BLaER1 (cell line): Measurements from ENCODE around the gene RPS8.

Experiments
- H3K27ac ChIP-seq: shearing (Covaris generic); formaldehyde crosslinking; 2 replicates; pipeline ENCODE4 v1.8.1; 2022
- H3K27me3 ChIP-seq: shearing (Covaris generic); formaldehyde crosslinking; 2 replicates; pipeline ENCODE4 v1.8.1; 2022
- H3K36me3 ChIP-seq: shearing (Covaris generic); formaldehyde crosslinking; 2 replicates; pipeline ENCODE4 v1.8.1; 2022
- H3K4me1 ChIP-seq: shearing (Covaris generic); formaldehyde crosslinking; 2 replicates; pipeline ENCODE4 v1.8.1; 2022
- H3K4me2 ChIP-seq: shearing (Covaris generic); formaldehyde crosslinking; 2 replicates; pipeline ENCODE4 v1.8.1; 2022
- H3K4me3 ChIP-seq: shearing (Covaris generic); formaldehyde crosslinking; 2 replicates; pipeline ENCODE4 v1.8.1; 2022
- H3K9ac ChIP-seq: shearing (Covaris generic); formaldehyde crosslinking; 2 replicates; pipeline ENCODE4 v1.8.1; 2022
- H3K9me3 ChIP-seq: shearing (Covaris generic); formaldehyde crosslinking; 2 replicates; pipeline ENCODE4 v1.8.1; 2022
- H4K20me1 ChIP-seq: shearing (Covaris generic); formaldehyde crosslinking; 2 replicates; pipeline ENCODE4 v1.8.1; 2022
- Cebpa-rat ChIP-seq: shearing (Covaris generic); IDR thresholded peaks from 2 replicates; pipeline ENCODE4 v1.8.1; 2022

Gene RPS8

DNA sequence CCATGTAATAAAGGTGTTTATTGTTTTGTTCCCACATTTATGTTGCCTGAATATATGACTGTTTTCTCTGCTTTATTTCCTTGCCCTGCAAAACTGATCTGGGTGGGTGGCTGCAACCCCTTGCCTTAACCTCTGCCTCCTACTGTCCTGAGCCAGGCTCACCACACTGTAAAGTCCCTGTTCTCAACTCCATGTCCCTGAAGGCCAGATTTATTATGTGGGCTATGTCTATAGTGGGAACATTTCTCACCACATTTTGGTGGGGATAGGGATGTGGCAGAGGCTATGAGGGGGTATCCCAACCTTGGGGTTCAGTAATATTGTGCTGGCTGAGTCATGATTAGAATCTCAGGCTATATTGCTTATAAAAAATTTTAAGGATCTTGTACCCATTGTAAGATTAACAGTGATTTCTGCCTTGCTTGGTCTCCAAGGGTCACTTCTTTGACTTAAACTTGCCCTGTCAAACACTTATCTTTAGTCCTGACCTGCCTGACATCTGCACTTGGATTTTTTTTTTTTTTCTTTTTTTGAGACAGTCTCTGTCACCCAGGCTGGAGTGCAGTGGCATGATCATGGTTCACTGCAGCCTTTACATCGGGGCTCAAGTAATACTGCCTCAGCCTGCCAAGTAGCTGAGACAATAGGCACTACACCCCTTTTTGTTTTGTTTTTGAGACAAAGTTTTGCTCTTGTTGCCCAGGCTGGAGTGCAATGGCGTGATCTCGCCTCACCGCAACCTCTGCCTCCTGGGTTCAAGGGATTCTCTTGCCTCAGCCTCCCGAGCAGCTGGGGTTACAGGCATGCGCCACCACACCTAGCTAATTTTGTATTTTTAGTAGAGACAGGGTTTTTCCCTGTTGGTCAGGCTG, 3.6 kb downstream of the RPS8 start:
- Histone ChIP-seq H4K20me1 (peaks cover 49% of the 10 kb centered on the region), H3K36me3 (peaks cover 65% of the 10 kb centered on the region), H3K27me3 (no peaks in the 10 kb centered on the region), H3K4me1 (peaks cover 52% of the 10 kb centered on the region), H3K9me3 (no peaks in the 10 kb centered on the region), H3K4me2 (peak overlapping the region; percentile 98), H3K9ac (no peak overlapping the region; the same call in 1 of the 2 replicates), H3K27ac (no peak overlapping the region), H3K4me3 (0 out of 2 replicates have a peak overlapping the region, but pooled peaks have one; percentile 96)
- no peak for TF ChIP-seq Cebpa-rat

DNA sequence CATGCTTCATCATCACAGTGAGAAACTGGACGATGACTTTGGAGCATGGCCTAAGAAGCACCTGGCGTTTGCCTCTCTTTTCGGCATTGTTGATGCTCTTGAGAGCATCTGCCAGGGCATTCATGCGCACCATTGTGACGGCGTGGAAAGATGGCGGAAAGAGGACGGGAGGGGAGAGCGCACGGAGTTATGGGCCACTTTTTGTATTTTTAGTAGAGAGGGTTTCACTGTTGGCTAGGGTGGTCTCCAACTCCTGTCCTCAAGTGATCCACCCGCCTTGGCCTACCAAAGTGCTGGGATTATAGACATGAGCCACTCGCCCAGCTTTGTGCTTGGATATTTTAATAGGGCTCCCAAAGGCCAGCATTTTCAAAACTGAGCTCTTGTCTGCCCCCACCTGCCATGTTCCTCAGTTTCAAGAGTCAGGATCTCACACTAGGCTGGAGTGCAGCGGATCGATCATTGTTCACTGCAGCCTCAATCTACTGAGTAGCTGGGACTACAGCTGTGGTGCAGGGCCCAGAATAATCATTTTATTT, 5.3 kb downstream of the RPS8 start:
- Histone ChIP-seq H3K27ac (no peak overlapping the region), H3K27me3 (no peaks in the 10 kb centered on the region), H3K4me2 (no peak overlapping the region), H3K9ac (no peak overlapping the region), H3K9me3 (no peaks in the 10 kb centered on the region), H3K4me1 (peaks cover 61% of the 10 kb centered on the region), H3K4me3 (no peak overlapping the region), H3K36me3 (peaks cover 65% of the 10 kb centered on the region), H4K20me1 (peaks cover 49% of the 10 kb centered on the region)
- no peak for TF ChIP-seq Cebpa-rat

DNA sequence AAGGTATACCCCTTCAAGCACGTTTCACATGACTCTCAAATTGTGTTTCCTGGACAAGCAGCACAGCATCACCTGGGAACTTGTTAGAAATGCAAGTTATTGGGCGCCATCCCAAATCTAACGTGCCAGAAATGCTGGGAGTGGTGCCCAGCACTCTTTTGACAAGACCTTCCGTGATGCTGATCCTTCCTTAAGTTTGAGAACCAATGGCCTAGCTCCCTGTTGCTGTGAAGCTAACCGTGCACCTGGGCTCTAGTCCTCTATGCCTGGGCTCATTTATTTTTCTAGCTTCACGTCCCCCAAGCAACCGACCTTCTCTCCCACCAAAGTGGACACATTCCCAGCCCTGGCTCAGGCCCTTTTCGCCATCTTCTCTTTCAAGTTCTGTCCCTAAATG, 8.4 kb downstream of the RPS8 start:
- H3K4me2 ChIP-seq: peak overlapping the region; percentile 91
- H3K36me3 ChIP-seq: peaks cover 37% of the 10 kb centered on the region
- H3K4me1 ChIP-seq: peaks cover 52% of the 10 kb centered on the region

DNA sequence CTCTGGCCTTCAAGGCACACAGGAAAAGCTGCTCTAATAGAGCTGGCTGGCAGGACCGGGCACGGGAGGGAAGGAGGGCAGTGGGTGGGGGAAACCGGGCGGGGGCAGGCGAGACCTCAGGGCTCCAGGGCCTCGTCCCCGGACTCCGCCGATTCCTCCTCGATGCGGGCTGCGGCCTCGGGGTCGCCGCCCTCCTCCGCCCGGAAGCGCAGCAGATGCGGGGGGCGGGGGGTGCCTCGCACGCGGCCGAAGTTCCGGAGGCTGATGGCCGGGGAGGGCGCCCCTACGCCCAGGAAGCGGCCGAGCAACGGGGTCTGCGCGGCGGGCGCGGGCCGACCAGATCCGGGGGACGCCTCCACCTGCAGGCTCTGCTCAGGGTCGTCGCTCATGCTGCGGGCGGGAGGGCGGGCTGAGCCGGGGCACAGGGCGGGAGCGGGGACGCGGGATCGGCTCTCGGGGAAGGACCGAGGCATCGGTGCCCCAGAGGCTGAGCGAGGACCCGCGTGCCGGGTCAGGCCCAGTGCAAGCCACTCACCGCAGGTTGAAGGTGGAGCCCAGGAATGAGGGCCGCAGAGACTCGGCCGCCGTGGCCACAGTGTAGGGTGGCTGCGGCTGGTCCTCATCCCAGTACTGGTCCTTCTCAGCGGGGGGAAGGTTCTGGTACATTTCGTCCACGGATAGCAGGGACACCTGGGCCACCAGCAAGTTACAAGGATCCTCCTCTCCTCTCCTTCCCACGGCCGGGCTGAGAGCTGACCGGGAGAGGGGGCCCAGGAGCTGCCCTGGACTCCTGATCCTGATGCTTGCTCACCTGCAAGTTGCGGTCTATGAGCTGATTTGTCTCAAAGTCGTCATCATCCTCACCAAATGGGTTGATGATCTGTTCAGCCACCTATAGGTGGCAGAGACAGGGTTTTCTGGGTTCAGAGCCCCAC, 9.0 kb downstream of the RPS8 start:
- no peak for TF ChIP-seq Cebpa-rat
- Histone ChIP-seq H3K27ac (peak overlapping the region; percentile 81), H3K4me2 (peak overlapping the region; percentile 91), H3K27me3 (no peaks in the 10 kb centered on the region), H3K36me3 (peaks cover 31% of the 10 kb centered on the region), H3K4me1 (peaks cover 49% of the 10 kb centered on the region), H3K9ac (peak overlapping the region; percentile 78), H4K20me1 (peaks cover 15% of the 10 kb centered on the region), H3K4me3 (peak overlapping the region; percentile 64), H3K9me3 (no peaks in the 10 kb centered on the region)

More for the DNA sequence above, 8.4 kb downstream of the RPS8 start:
- H3K27ac ChIP-seq: peak overlapping the region; percentile 81
- no peak for TF ChIP-seq Cebpa-rat
- H3K9me3 ChIP-seq: no peaks in the 10 kb centered on the region
- H3K4me3 ChIP-seq: peak overlapping the region; percentile 64
- peak overlapping the region; percentile 78 for H3K9ac ChIP-seq
- peaks cover 21% of the 10 kb centered on the region for H4K20me1 ChIP-seq
- H3K27me3 ChIP-seq: no peaks in the 10 kb centered on the region

DNA sequence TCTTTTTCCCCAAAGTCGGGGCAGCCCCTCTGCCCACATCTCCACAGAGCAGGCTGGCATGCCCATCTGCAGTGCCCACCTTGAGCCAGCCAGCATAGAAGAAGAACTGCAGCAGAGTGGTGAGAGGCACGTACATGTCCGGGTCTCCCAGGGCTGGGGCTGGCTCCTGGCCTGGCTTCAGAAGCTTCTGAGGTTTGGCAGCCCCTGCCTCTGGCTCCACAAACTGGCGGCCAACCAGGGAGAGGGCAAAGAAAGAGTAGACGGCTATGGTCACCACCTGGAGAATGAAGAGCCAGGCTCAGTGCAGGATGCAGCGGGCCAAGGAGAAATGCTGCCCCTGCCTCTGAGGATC, 9.7 kb downstream of the RPS8 start:
- Histone ChIP-seq H3K27me3 (no peaks in the 10 kb centered on the region), H4K20me1 (peaks cover 8% of the 10 kb centered on the region), H3K4me3 (peak overlapping the region; percentile 64), H3K9ac (peak overlapping the region; percentile 78), H3K36me3 (peaks cover 24% of the 10 kb centered on the region), H3K4me2 (peak overlapping the region; percentile 91), H3K27ac (peak overlapping the region; percentile 81), H3K4me1 (peaks cover 49% of the 10 kb centered on the region), H3K9me3 (no peaks in the 10 kb centered on the region)
- no peak for TF ChIP-seq Cebpa-rat

DNA sequence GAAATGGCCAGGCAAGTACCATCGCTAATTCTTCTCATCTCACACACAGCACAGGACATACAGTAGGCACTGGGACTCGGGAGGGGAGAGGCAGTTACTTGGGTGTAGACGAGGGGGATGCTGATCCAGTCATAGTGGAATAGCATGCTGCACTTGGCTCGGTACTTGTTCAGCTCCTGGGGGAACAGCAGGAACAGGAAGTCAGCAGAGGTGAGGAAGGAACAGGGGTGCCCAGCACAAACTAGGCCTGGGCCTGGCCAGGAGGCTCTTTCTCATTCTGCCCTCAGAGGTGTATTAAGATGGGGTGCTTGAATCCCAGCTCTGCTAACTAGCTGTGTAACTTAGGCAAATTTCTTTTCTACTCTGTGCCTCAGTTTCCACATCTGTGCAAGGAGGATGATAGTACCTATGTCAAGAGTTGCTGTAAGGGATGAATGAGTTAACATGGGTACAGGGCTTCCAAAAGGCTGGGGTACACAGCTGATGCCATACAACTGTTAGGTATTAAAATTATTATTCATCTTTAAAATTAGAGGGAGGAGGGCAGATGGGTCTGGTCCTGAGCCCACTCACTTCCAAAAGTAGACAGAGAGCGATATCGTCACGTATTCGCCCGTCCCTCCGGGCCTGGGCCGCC, 10.3 kb downstream of the RPS8 start:
- Histone ChIP-seq H4K20me1 (peaks cover 2% of the 10 kb centered on the region), H3K9ac (peak overlapping the region; percentile 78), H3K27me3 (no peaks in the 10 kb centered on the region), H3K4me2 (peak overlapping the region; percentile 91), H3K36me3 (peaks cover 18% of the 10 kb centered on the region), H3K27ac (peak overlapping the region; percentile 81), H3K9me3 (no peaks in the 10 kb centered on the region), H3K4me3 (peak overlapping the region; percentile 64), H3K4me1 (peaks cover 49% of the 10 kb centered on the region)
- TF ChIP-seq Cebpa-rat: no peak

DNA sequence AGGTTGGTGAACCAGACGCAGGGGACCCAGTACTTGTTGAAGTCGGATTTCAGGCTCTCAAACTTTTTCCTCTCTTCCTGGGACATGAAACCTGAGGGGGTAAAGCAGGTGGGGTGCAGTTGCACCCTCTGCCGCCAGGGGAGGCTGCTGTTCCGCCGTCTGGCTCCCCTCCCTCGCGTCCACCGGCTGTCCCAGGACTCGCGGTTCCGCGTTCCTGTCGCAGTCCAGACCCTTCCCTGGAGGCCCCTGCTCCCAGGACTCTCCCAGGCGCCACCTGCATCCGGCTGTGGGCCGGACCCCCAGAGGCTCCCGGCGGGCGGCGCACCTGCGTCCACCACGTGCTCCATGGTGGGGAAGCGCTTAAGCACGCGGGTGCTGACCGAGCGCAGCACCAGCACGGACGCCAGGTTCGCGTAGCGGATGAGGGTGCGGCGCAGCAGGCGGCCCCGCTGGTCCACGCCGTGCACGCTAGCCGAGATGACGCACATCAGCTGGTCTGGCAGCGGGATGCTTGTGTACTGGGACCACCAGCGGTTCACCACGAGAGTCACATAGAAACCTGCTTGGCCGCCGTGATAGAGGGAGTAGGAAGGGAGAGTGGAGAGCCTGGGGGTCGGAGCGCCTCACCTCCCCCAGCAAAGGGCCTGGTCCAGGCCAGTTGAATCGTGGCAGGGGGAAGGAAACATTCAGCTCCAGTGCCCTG, 10.9 kb downstream of the RPS8 start:
- H3K27me3 ChIP-seq: no peaks in the 10 kb centered on the region
- H3K27ac ChIP-seq: peak overlapping the region; percentile 81
- H3K4me1 ChIP-seq: peaks cover 49% of the 10 kb centered on the region
- peak overlapping the region; percentile 91 for H3K4me2 ChIP-seq
- no peaks in the 10 kb centered on the region for H4K20me1 ChIP-seq
- peak overlapping the region; percentile 64 for H3K4me3 ChIP-seq
- no peak for TF ChIP-seq Cebpa-rat
- H3K36me3 ChIP-seq: peaks cover 11% of the 10 kb centered on the region
- peak overlapping the region; percentile 78 for H3K9ac ChIP-seq
- no peaks in the 10 kb centered on the region for H3K9me3 ChIP-seq

DNA sequence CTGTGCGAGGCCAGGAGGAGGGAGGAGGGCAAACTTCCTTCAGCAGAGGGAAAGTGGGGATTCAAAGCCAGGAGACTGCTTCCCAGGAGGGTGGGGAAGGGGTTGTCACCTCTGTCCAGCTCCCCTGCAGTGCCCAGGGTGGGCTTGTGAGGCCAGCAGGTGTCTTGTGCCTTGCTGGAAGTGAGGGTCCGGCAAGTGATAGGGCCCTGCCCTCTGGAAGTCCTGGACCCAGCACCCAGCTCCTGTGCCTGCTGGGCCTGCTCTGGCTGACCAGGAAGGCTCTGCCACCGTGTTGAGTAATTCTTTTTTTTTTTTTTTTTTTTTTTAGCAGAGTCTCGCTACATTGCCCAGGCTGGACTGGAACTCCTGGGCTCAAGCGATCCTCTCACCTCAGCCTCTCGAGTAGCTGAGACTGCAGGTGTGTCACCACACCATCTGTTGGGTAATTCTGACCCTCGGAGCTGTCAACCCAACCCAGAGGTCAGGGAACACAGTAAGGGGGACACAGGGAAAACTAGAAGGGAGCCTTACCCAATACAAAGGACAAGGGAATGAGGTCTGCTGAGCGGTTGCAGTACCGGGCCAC, 11.6 kb downstream of the RPS8 start:
- Histone ChIP-seq H3K4me2 (peak overlapping the region; percentile 91), H3K36me3 (peaks cover 5% of the 10 kb centered on the region), H3K4me1 (peaks cover 49% of the 10 kb centered on the region), H3K4me3 (no peak overlapping the region), H3K27ac (peak overlapping the region; percentile 81), H3K9me3 (no peaks in the 10 kb centered on the region), H3K9ac (peak overlapping the region; percentile 78; the same call in 1 of the 2 replicates), H4K20me1 (no peaks in the 10 kb centered on the region), H3K27me3 (no peaks in the 10 kb centered on the region)
- no peak for TF ChIP-seq Cebpa-rat
